ENCODE measurements around the gene PCP2.

The PCP2 gene

DNA sequence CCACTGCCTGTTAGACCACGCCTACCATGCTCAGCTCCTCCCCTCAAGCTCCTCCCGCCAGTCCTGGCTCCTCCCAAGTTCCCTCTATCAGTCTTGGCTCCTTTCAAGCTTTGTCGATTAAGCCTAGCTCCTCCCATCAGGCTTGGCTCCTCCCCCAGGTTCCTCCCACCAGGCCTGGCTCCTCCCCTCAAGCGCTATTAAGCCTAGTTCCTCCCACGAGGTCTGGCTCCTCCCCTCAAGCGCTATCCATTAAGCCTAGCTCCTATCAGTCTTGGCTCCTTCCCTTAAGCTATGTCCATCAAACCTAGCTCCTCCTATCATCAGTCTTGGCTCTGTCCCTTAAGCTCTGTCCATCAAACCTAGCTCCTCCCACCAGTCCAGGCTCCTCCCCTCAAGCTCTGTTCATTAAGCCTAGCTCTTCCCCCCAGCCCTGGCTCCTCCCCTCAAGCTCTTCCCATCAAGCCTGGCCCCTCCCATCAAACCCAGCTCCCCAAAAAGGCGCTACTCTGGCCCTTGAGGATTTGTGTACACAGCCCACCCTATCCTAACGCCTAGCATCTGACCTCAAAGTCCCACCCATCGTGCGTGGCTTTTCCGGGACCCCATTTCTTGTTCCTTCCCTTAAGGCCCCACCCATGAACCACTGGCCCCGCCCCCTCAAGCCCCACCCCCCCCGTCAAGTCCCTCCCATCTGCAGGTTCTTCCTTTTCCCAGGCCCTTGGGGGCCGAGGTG is 27.9 kb downstream of the PCP2 start:
- peak; percentile 28 for ATAC-seq
- peaks cover 8% of the 10 kb centered on the region for H3K9me3 Mint-ChIP-seq
- H3K4me1 Mint-ChIP-seq, result peaks cover 6% of the 10 kb centered on the region

DNA sequence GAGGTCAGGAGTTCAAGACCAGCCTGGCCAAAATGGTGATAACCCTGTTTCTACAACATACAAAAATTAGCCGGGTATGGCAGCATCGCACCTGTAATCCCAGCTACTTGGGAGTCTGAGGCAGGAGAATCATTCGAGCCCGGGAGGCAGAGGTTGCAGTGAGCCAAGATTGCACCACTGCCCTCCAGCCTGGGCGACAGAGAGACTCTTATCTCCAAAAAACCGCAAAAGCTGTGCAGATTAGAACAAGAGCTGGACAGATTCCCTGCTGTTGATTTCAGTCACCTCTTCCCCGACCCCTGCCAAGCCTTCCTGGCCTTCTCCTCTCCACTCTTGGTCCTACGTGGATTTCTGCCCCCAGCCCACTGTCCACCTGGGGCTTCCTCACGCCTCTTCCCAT is 29.6 kb downstream of the PCP2 start:
- peaks cover 10% of the 10 kb centered on the region for H3K9me3 Mint-ChIP-seq
- H3K4me3 Mint-ChIP-seq, result no peak overlapping the region
- H3K36me3 Mint-ChIP-seq, result peaks cover 5% of the 10 kb centered on the region
- ATAC-seq, result no peak
- H3K27ac Mint-ChIP-seq, result no peak overlapping the region
- H3K4me1 Mint-ChIP-seq, result peaks cover 6% of the 10 kb centered on the region
- H3K27me3 Mint-ChIP-seq, result peaks cover 52% of the 10 kb centered on the region

More for the DNA sequence above, 27.9 kb downstream of the PCP2 start:
- Mint-ChIP-seq H3K27ac (no peak overlapping the region), H3K4me3 (no peak overlapping the region), H3K27me3 (peaks cover 50% of the 10 kb centered on the region), H3K36me3 (peaks cover 5% of the 10 kb centered on the region)

DNA sequence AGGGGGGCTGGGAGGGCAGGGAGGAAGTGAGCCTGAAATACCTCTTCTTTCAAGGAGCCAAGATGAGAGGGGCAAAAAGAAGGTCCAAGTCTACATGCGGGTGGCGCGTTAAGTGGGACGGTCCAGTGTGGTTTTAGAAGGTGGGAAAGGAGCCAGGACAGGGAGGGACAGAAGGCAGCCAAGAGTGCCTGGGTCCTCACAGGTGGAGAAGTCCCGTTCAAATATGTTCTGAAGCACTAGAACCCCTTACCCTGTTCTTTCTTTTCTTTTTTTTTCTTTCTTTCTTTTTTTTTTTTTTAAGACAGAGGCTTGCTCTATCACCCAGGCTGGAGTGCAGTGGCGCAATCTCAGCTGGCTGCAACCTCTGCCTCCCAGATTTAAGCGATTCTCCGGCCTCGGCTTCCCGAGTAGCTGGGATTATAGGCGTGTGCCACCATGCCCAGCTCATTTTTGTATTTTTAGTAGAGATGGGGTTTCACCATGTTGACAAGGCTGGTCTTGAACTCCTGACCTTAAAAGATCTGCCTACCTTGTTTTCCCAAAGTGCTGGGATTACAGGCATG is 30.5 kb downstream of the PCP2 start:
- Mint-ChIP-seq H3K4me1 (peaks cover 6% of the 10 kb centered on the region), H3K27me3 (peaks cover 61% of the 10 kb centered on the region), H3K9me3 (peaks cover 12% of the 10 kb centered on the region), H3K4me3 (no peak overlapping the region), H3K36me3 (peaks cover 5% of the 10 kb centered on the region), H3K27ac (no peak overlapping the region)
- ATAC-seq, result no peak

DNA sequence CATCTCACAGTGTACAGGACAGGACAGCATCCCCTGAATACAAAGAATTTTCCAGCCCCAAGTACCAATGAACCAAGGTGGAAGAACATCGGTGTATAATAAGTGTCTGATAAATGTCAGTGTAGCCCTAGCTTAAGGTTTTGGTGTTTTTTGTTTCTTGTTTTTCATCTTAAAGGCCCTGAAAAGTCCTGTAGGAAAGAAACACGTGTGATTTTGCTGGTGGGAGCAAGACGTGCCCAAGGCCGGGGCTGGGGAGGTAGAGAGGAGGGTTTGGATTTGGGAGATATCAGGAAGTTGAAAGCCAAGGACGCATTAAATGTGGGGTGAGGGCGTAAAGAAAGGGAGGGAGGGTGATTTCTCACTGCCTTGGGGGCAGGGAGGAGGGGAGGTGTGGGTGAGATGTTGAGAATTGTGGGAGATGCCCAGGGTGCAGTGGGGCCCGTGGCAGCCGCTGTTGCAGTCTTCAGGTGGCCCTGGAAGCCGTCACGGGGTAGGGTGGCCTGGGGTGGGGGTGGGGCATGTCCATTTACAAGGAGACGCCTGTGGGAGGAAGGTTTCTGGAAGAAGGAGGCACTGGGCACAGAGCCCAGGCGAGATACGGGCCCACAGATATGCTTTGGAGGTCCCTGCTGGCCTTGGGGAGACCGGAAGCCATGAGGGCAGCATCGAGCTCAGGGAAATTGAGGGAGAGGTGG is 31.1 kb downstream of the PCP2 start:
- ATAC-seq, result no peak
- H3K4me3 Mint-ChIP-seq, result no peak overlapping the region
- H3K36me3 Mint-ChIP-seq, result peaks cover 5% of the 10 kb centered on the region
- H3K27ac Mint-ChIP-seq, result no peak overlapping the region
- H3K9me3 Mint-ChIP-seq, result peaks cover 12% of the 10 kb centered on the region
- H3K4me1 Mint-ChIP-seq, result peaks cover 6% of the 10 kb centered on the region
- H3K27me3 Mint-ChIP-seq, result peaks cover 67% of the 10 kb centered on the region

DNA sequence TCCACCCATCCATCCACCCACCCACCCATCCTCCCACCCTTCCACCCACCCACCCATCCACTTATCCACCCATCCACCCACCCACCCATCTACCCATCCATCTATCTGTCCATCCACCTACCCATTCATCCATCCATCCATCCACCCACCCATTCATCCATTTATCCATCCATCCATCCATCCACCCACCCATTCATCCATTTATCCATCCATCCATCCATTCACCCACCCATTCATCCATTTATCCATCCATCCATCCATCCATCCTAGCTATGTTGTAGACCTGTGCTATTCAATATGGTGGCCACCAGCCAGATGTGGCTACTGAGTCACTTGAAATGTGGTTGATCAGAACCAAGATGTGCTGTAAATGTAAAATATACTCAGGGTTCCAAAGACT is 32.8 kb downstream of the PCP2 start:
- H3K4me3 Mint-ChIP-seq, result no peak overlapping the region
- H3K27me3 Mint-ChIP-seq, result peaks cover 68% of the 10 kb centered on the region
- no peak overlapping the region for H3K27ac Mint-ChIP-seq
- peaks cover 11% of the 10 kb centered on the region for H3K9me3 Mint-ChIP-seq
- peaks cover 16% of the 10 kb centered on the region for H3K4me1 Mint-ChIP-seq
- ATAC-seq, result no peak
- peaks cover 4% of the 10 kb centered on the region for H3K36me3 Mint-ChIP-seq

DNA sequence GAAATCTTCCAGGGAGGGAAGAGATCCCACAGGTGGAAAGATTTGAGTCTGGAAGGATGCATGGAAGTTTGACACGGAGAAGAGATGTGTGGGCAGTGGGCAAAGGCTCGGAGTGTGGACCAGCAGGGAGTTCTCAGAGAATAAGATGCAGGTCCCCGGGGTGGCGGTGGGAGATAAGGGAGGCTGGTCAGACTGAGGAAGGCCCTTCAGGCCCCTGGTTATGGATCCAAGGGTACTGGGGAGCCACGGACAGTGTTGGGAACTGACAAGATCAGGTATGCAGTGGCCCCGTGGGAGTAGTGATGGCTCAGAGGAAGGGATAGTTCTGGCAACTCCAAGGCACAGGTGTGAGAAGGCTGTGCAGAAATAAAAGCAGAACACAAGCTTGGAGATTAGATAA is 35.3 kb downstream of the PCP2 start:
- H3K4me1 Mint-ChIP-seq, result peaks cover 17% of the 10 kb centered on the region
- H3K27ac Mint-ChIP-seq, result no peak overlapping the region
- H3K27me3 Mint-ChIP-seq, result peaks cover 68% of the 10 kb centered on the region
- H3K9me3 Mint-ChIP-seq, result peaks cover 7% of the 10 kb centered on the region
- no peak for ATAC-seq
- no peak overlapping the region for H3K4me3 Mint-ChIP-seq
- no peaks in the 10 kb centered on the region for H3K36me3 Mint-ChIP-seq

DNA sequence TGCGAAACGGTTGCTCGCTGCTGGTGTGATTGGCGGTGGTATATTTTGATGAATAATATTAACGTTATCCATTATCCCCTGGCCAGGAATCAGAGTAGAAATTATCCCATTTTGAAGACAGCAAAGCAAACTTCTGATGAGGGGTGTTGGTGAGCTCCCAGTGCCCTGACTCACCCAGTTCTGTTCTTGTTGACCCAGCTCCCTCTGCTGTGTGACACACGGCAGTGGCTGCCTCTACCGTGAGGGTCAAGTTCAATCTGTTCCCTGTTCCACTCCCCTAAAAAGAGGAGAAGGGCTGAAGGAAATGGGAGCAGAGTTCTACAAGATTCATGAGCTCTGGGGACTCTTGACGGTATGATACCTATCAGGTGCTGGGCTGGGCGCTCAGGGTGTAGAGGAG is 35.8 kb downstream of the PCP2 start:
- H3K27me3 Mint-ChIP-seq, result peaks cover 68% of the 10 kb centered on the region
- H3K36me3 Mint-ChIP-seq, result no peaks in the 10 kb centered on the region
- H3K9me3 Mint-ChIP-seq, result peaks cover 7% of the 10 kb centered on the region

DNA sequence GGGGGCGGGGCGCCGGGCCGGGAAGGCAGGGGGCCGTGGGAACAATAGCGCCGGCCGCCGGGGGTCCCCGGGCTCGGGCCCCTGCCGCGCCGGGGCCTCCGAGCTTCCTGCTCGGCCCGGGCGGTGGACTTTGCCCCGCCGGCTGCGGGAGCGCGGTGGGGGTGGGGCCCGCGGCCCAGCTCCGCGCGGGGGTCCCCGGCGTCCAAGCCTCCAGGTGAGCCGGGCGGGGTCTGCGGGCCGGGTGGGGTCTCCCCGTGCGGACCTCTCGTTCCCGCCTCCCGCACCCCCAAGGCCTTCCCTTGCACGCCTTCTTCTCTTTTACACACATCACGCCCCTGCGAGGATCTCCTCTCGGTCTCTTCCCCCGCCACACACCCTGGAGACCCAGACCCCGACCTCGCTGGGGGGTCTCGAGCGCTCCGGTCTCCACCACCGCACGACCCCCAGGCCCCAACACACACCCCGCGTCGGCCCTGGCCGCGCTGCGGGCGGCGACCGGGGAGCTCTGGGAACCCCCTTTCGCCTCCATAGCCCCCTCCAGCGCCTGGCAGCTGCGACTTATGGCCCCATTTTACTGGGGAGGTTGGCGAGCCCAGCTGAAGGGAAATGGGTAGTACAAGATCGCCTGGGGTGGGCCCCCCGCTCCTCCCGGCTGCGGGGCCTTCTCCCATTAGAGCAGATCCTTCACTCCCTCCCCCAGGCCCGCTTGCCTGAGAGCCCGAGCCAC is 37.1 kb downstream of the PCP2 start:
- Mint-ChIP-seq H3K9me3 (peaks cover 7% of the 10 kb centered on the region), H3K27ac (peak overlapping the region; percentile 67), H3K27me3 (peaks cover 66% of the 10 kb centered on the region), H3K36me3 (no peaks in the 10 kb centered on the region), H3K4me3 (peak overlapping the region; percentile 81), H3K4me1 (peaks cover 17% of the 10 kb centered on the region)
- peak; percentile 12 for ATAC-seq

More for the DNA sequence above, 35.8 kb downstream of the PCP2 start:
- Mint-ChIP-seq H3K27ac (no peak overlapping the region), H3K4me1 (peaks cover 17% of the 10 kb centered on the region), H3K4me3 (no peak overlapping the region)
- ATAC-seq, result no peak

DNA sequence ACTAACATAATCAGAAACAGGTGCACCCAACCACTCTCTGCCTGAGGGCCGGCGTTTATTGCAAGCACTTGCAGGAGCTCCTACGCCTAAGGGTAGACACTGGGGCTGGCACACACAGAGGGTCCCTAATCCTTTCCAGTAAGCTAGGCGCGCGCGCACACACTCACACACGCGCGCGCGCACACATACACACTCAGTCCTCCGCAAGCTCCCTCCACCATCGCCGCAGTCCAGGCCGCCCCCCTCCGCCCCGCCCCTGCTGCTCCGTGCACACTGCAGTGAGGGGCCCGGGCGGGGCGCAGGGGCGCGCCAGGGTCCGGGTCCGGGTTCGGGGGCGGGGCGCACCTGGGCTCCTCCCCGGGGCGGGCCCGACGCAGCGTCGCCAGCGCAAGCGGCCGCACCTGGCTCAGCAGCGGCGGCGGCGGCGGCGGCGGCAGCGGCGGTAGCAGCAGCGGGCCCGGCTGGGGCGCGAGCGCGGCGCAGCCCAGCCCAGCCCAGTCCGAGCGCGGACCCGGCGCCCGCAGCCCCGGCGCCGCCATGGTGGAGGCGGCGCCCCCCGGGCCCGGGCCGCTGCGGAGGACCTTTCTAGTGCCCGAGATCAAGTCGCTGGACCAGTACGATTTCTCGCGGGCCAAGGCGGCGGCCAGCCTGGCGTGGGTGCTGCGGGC is 37.9 kb downstream of the PCP2 start, which contains the start of gene CAMSAP3:
Gene CAMSAP3, plus strand, starts transcription at position 398 of the 668 bp plus-strand sequence. Its CDS starts 140 bp downstream, at position 538.
- peaks cover 17% of the 10 kb centered on the region for H3K4me1 Mint-ChIP-seq
- peak; percentile 82 for ATAC-seq
- H3K4me3 Mint-ChIP-seq, result peak within 1 kb of the TSS; percentile 81
- H3K36me3 Mint-ChIP-seq, result no peaks in the 10 kb centered on the region
- H3K9me3 Mint-ChIP-seq, result peaks cover 4% of the 10 kb centered on the region
- peaks cover 66% of the 10 kb centered on the region for H3K27me3 Mint-ChIP-seq
- H3K27ac Mint-ChIP-seq, result peak within 1 kb of the TSS; percentile 67

DNA sequence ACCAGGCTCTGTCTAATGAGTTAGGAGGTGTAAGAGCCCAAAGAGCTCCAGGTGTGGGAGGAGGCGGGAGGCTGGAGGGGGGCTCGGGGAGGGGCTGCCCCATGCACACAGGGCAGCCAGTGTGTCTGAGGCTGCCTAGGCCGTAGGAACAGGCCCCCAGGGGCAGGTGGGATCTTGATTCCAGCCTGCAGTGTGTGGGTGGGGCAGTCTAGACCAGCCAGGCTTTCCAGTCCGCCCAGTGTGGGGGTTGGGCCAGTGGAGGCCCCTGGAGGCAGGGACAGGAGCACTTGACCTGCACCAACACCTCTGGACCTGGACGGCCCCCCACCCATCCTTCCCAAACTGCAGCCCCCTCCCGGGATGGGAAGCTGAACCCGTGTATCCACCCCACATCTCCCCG is 43.3 kb downstream of the PCP2 start:
- Mint-ChIP-seq H3K9me3 (no peaks in the 10 kb centered on the region), H3K27ac (no peak overlapping the region), H3K36me3 (no peaks in the 10 kb centered on the region), H3K27me3 (peaks cover 35% of the 10 kb centered on the region), H3K4me1 (peaks cover 4% of the 10 kb centered on the region), H3K4me3 (no peak overlapping the region)
- peak; percentile 45 for ATAC-seq

DNA sequence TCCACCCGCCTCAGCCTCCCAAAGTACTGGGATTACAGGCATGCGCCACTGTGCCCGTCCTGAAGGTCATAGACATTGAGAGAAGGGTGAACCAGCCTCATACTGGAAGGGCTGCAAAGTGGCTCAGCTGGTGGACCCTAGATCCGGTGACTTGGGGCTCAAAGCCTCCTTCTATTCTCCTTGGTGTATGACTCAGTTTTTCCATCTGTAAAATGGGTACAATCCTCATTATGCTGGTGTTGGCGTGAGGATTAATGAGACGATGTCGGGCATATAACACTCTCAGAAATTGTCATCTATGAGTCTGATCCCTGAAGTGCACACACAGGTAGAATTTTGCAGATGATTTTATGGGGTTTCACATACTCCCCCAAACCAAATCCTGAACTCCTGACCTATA is 43.7 kb downstream of the PCP2 start:
- Mint-ChIP-seq H3K9me3 (no peaks in the 10 kb centered on the region), H3K27me3 (peaks cover 35% of the 10 kb centered on the region), H3K4me1 (no peaks in the 10 kb centered on the region), H3K4me3 (no peak overlapping the region), H3K27ac (no peak overlapping the region), H3K36me3 (no peaks in the 10 kb centered on the region)
- ATAC-seq, result no peak

DNA sequence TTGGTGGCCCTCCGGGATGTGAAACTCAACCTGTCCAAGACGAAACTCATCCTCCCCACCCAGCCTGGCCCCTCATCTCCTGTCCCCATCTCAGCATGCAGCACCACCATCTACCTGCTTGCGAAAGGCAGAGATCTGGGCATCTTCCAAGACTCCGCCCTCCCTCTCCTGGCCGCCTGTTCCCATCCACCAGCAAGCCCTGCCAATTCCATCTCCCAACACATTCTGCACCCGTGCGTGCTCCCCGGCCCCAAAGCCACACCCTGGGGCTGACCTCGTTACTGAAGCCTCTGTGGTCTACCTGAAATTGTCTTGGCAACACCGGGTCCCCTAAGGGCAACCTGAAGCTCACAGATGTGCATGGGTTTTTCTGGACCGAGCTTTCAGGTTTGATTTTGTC is 51.1 kb downstream of the PCP2 start:
- H3K4me1 Mint-ChIP-seq, result no peaks in the 10 kb centered on the region
- H3K27me3 Mint-ChIP-seq, result peaks cover 23% of the 10 kb centered on the region

More for the DNA sequence above, 51.1 kb downstream of the PCP2 start:
- ATAC-seq, result no peak
- Mint-ChIP-seq H3K9me3 (peaks cover under 1% of the 10 kb centered on the region), H3K27ac (no peak overlapping the region), H3K4me3 (no peak overlapping the region), H3K36me3 (no peaks in the 10 kb centered on the region)

All from stimulated activated memory B cell treated with anti-CD40 and anti-IgM and Interleukin-4, amounts not matched to agents 10 μg/mL and 1 μg/mL and 100 μg/mL, for 72 hours (primary cell).